ENCODE results near the gene IL10RB. TPM values are rescaled to one million over a fixed set of nuclear protein-coding genes. Genes with fewer than 3 reads are reported as not detected.

The IL10RB gene
- polyA plus RNA-seq, 4 donors: 30.9 to 90.6 (median 44.0) TPM

DNA sequence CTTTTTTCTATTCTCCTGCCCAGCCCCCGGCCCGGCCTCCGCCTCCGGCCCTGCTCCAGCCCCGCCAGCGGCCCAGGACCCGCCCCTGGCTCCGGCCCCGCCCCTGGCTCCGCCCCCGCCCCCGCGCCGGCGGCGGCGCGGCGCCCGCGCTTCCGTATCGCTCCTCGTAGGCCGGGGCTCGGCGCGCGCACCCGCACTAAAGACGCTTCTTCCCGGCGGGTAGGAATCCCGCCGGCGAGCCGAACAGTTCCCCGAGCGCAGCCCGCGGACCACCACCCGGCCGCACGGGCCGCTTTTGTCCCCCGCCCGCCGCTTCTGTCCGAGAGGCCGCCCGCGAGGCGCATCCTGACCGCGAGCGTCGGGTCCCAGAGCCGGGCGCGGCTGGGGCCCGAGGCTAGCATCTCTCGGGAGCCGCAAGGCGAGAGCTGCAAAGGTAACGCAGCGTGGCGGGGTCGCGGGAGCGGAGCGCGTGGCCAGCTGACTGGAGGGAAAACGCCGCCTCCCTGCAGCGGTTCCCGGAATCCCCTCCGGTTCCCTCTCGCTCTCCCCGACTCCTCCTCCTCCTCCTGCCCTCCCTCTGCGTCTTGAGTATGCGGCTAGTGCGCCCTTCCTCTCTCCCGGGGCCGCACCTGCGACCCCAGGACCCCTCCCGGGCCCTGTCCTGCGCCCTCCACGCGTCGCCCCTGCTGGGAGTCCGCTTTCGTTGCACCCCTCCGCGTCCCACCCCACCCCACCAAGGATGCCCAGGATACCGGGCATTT, 36.2 kb upstream of the IL10RB start, which contains the start of gene IFNAR2:
IFNAR2 (plus strand) TSS at position 155 of the 761 bp plus-strand sequence. CDS start 11,985 bp downstream, outside the sequence.
- DNase-seq: peak; percentile 59 to 90
- 0 to 1% (median 1%) methylated on average over 63 to 95 of the region's 95 CpGs for WGBS, 3 donors
- Histone ChIP-seq H3K27ac (ENCODE audit: low read depth in 1 of 3, low read length in 2 of 3) (peak within 1 kb of the TSS; percentile 88 to 98 (median 96)), H3K9me3 (ENCODE audit: control insufficient read depth in 2 of 2, insufficient read depth in 1 of 2, low read depth in 1 of 2, low read length in 1 of 2) (no peaks in the 10 kb centered on the region), H3K27me3 (ENCODE audit: control insufficient read depth in 3 of 3, insufficient read depth in 3 of 3, low read length in 3 of 3) (no peaks in the 10 kb centered on the region), H3K36me3 (ENCODE audit: control insufficient read depth in 3 of 3, insufficient read depth in 2 of 3, low read depth in 1 of 3, low read length in 3 of 3) (peaks cover 0 to 3% (median 0%) of the 10 kb centered on the region in 3 donors), H3K4me3 (ENCODE audit: low read depth in 1 of 3, low read length in 3 of 3) (peak within 1 kb of the TSS; percentile 96 to 99 (median 98)), H3K4me1 (ENCODE audit: control insufficient read depth in 3 of 3, insufficient read depth in 2 of 3, low read depth in 1 of 3, low read length in 2 of 3) (peaks cover 0 to 45% (median 2%) of the 10 kb centered on the region in 3 donors)
- no peak for FAIRE-seq

- 0 to 2% (median 0%) methylated on average over 27 to 30 of the region's 30 CpGs for WGBS, 3 donors
- FAIRE-seq: no peak
- peak; percentile 42 to 77 for DNase-seq
Measured at GRCh38 chr21:33230545-33231324, 35.4 kb upstream of the IL10RB start.

DNA sequence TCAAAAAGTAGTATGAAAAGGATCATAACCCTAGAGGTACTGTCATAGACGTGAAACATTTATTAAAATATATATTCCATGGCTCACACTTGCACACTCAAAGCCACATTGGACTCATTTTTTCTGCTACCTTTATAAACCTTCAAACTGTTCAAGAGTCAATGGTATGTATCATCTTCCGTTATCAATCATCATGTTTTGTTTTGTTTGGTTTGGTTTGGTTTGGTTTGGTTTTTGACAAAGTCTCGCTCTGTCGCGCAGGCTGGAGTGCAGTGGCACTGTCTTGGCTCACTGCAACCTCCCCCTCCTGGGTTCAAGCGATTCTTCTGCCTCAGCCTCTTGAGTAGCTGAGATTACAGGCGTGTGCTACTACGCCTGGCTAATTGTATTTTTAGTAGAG, 34.6 kb upstream of the IL10RB start:
- H3K4me1 ChIP-seq (ENCODE audit: control insufficient read depth in 3 of 3, insufficient read depth in 2 of 3, low read depth in 1 of 3, low read length in 2 of 3): peaks cover 0 to 35% (median 2%) of the 10 kb centered on the region in 3 donors
- peak overlapping the region in 2 of 3 donors; percentile 9 to 15 for H3K4me3 ChIP-seq (ENCODE audit: low read depth in 1 of 3, low read length in 3 of 3)

More at GRCh38 chr21:33230545-33231324, 35.4 kb upstream of the IL10RB start:
- Histone ChIP-seq H3K9me3 (ENCODE audit: control insufficient read depth in 2 of 2, insufficient read depth in 1 of 2, low read depth in 1 of 2, low read length in 1 of 2) (no peaks in the 10 kb centered on the region), H3K27ac (ENCODE audit: low read depth in 1 of 3, low read length in 2 of 3) (peak overlapping the region; percentile 88 to 98 (median 96)), H3K36me3 (ENCODE audit: control insufficient read depth in 3 of 3, insufficient read depth in 2 of 3, low read depth in 1 of 3, low read length in 3 of 3) (peaks cover 0 to 6% (median 0%) of the 10 kb centered on the region in 3 donors), H3K4me3 (ENCODE audit: low read depth in 1 of 3, low read length in 3 of 3) (peak overlapping the region; percentile 96 to 99 (median 98)), H3K4me1 (ENCODE audit: control insufficient read depth in 3 of 3, insufficient read depth in 2 of 3, low read depth in 1 of 3, low read length in 2 of 3) (peaks cover 0 to 42% (median 2%) of the 10 kb centered on the region in 3 donors), H3K27me3 (ENCODE audit: control insufficient read depth in 3 of 3, insufficient read depth in 3 of 3, low read length in 3 of 3) (no peaks in the 10 kb centered on the region)

GRCh38 chr21:33232291-33233034, 33.7 kb upstream of the IL10RB start:
- no peaks in the 10 kb centered on the region for H3K27me3 ChIP-seq (ENCODE audit: control insufficient read depth in 3 of 3, insufficient read depth in 3 of 3, low read length in 3 of 3)
- no peak overlapping the region for H3K4me3 ChIP-seq (ENCODE audit: low read depth in 1 of 3, low read length in 3 of 3)
- peaks cover 0 to 19% (median 0%) of the 10 kb centered on the region in 3 donors for H3K36me3 ChIP-seq (ENCODE audit: control insufficient read depth in 3 of 3, insufficient read depth in 2 of 3, low read depth in 1 of 3, low read length in 3 of 3)
- peak overlapping the region; percentile 40 to 60 (median 59) for H3K27ac ChIP-seq (ENCODE audit: low read depth in 1 of 3, low read length in 2 of 3)
- 32 to 34% (median 32%) methylated on average over 5 of the region's 5 CpGs for WGBS, 3 donors
- peaks cover 0 to 25% (median 2%) of the 10 kb centered on the region in 3 donors for H3K4me1 ChIP-seq (ENCODE audit: control insufficient read depth in 3 of 3, insufficient read depth in 2 of 3, low read depth in 1 of 3, low read length in 2 of 3)
- no peaks in the 10 kb centered on the region for H3K9me3 ChIP-seq (ENCODE audit: control insufficient read depth in 2 of 2, insufficient read depth in 1 of 2, low read depth in 1 of 2, low read length in 1 of 2)
- DNase-seq (peak in 1 of 2 donors; percentile 37), FAIRE-seq (no peak)

More for the DNA sequence above, 34.6 kb upstream of the IL10RB start:
- peaks cover 0 to 13% (median 0%) of the 10 kb centered on the region in 3 donors for H3K36me3 ChIP-seq (ENCODE audit: control insufficient read depth in 3 of 3, insufficient read depth in 2 of 3, low read depth in 1 of 3, low read length in 3 of 3)
- FAIRE-seq (no peak), DNase-seq (no peak)
- WGBS, 3 donors: 54 to 79% (median 55%) methylated on average over 8 of the region's 8 CpGs
- peak overlapping the region in 2 of 3 donors; percentile 61 to 88 for H3K27ac ChIP-seq (ENCODE audit: low read depth in 1 of 3, low read length in 2 of 3)
- no peaks in the 10 kb centered on the region for H3K9me3 ChIP-seq (ENCODE audit: control insufficient read depth in 2 of 2, insufficient read depth in 1 of 2, low read depth in 1 of 2, low read length in 1 of 2)
- H3K27me3 ChIP-seq (ENCODE audit: control insufficient read depth in 3 of 3, insufficient read depth in 3 of 3, low read length in 3 of 3): no peaks in the 10 kb centered on the region

GRCh38 chr21:33234635-33235520, 31.3 kb upstream of the IL10RB start:
- Histone ChIP-seq H3K9me3 (ENCODE audit: control insufficient read depth in 2 of 2, insufficient read depth in 1 of 2, low read depth in 1 of 2, low read length in 1 of 2) (no peaks in the 10 kb centered on the region), H3K4me3 (ENCODE audit: low read depth in 1 of 3, low read length in 3 of 3) (no peak overlapping the region), H3K36me3 (ENCODE audit: control insufficient read depth in 3 of 3, insufficient read depth in 2 of 3, low read depth in 1 of 3, low read length in 3 of 3) (peaks cover 0 to 26% (median 0%) of the 10 kb centered on the region in 3 donors), H3K4me1 (ENCODE audit: control insufficient read depth in 3 of 3, insufficient read depth in 2 of 3, low read depth in 1 of 3, low read length in 2 of 3) (peaks cover 2 to 11% (median 3%) of the 10 kb centered on the region in 3 donors), H3K27ac (ENCODE audit: low read depth in 1 of 3, low read length in 2 of 3) (peak overlapping the region in 1 of 3 donors; percentile 39), H3K27me3 (ENCODE audit: control insufficient read depth in 3 of 3, insufficient read depth in 3 of 3, low read length in 3 of 3) (no peaks in the 10 kb centered on the region)
- DNase-seq (no peak), FAIRE-seq (no peak)
- 85 to 90% (median 86%) methylated on average over 3 of the region's 3 CpGs for WGBS, 3 donors

GRCh38 chr21:33236013-33236686, 30.0 kb upstream of the IL10RB start:
- no peaks in the 10 kb centered on the region for H3K27me3 ChIP-seq (ENCODE audit: control insufficient read depth in 3 of 3, insufficient read depth in 3 of 3, low read length in 3 of 3)
- peaks cover 0 to 11% (median 3%) of the 10 kb centered on the region in 3 donors for H3K4me1 ChIP-seq (ENCODE audit: control insufficient read depth in 3 of 3, insufficient read depth in 2 of 3, low read depth in 1 of 3, low read length in 2 of 3)
- no peaks in the 10 kb centered on the region for H3K9me3 ChIP-seq (ENCODE audit: control insufficient read depth in 2 of 2, insufficient read depth in 1 of 2, low read depth in 1 of 2, low read length in 1 of 2)
- no peak overlapping the region for H3K4me3 ChIP-seq (ENCODE audit: low read depth in 1 of 3, low read length in 3 of 3)
- 94 to 99% (median 95%) methylated on average over 5 to 6 of the region's 6 CpGs for WGBS, 3 donors
- DNase-seq: no peak
- peaks cover 0 to 23% (median 0%) of the 10 kb centered on the region in 3 donors for H3K36me3 ChIP-seq (ENCODE audit: control insufficient read depth in 3 of 3, insufficient read depth in 2 of 3, low read depth in 1 of 3, low read length in 3 of 3)
- H3K27ac ChIP-seq (ENCODE audit: low read depth in 1 of 3, low read length in 2 of 3): no peak overlapping the region
- FAIRE-seq: no peak

DNA sequence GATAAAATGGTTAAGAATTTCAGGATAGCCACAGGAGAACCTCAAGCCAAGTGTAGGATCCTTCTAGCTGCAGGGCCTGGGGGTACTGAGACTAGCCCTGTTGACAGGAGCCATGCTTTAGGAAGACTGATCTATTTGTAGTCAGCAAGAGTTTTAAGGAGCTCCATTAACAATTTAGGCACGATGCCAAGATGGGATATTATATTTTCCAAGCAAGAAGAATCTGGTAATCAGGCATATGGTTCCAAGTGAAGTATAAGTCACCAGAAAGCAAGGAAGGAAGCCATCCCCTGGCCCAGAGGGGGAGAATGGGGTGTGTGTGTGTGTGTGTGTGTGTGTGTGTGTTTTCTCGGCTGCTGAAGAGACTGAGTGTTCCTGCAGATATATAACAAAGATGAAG, 29.4 kb upstream of the IL10RB start:
- peak overlapping the region in 1 of 3 donors; percentile 14 for H3K27ac ChIP-seq (ENCODE audit: low read depth in 1 of 3, low read length in 2 of 3)
- H3K9me3 ChIP-seq (ENCODE audit: control insufficient read depth in 2 of 2, insufficient read depth in 1 of 2, low read depth in 1 of 2, low read length in 1 of 2): no peaks in the 10 kb centered on the region
- FAIRE-seq: no peak
- H3K27me3 ChIP-seq (ENCODE audit: control insufficient read depth in 3 of 3, insufficient read depth in 3 of 3, low read length in 3 of 3): no peaks in the 10 kb centered on the region
- DNase-seq: no peak
- peaks cover 0 to 11% (median 3%) of the 10 kb centered on the region in 3 donors for H3K4me1 ChIP-seq (ENCODE audit: control insufficient read depth in 3 of 3, insufficient read depth in 2 of 3, low read depth in 1 of 3, low read length in 2 of 3)
- 66 to 92% (median 83%) methylated on average over 2 of the region's 2 CpGs for WGBS, 3 donors
- H3K4me3 ChIP-seq (ENCODE audit: low read depth in 1 of 3, low read length in 3 of 3): no peak overlapping the region
- H3K36me3 ChIP-seq (ENCODE audit: control insufficient read depth in 3 of 3, insufficient read depth in 2 of 3, low read depth in 1 of 3, low read length in 3 of 3): peaks cover 0 to 23% (median under 1%) of the 10 kb centered on the region in 3 donors

All from small intestine (tissue), 7 donors.